Activated CD8-positive, alpha-beta T cell treated with anti-CD3 and anti-CD28 coated beads, Interleukin-2, amount 10 ng/mL, durations not matched to agents 7 days and 5 days (primary cell): ENCODE data around the gene GRIK3. TPM values are rescaled to one million over a fixed set of nuclear protein-coding genes. Genes with fewer than 3 reads are reported as not detected.
A peak's percentile ranks its signal among the peaks of the same experiment; 100 is the strongest.

Experiments used
- ATAC-seq: fragments of 150-1000 bp; cut with Tn5 transposase; one replicate; pipeline ENCODE4 v1.10.0; 2021; ENCODE audit warnings: moderate library complexity
- CTCF ChIA-PET: fragments of 350-600 bp; sonication (Branson Sonifier 250); formaldehyde crosslinking; loops from one replicate; lab custom pipeline; 2021; ENCODE audit warnings: antibody characterized with exemption; lab: Charles Lee
- POLR2A ChIA-PET: fragments of 350-600 bp; sonication (Branson Sonifier 250); formaldehyde crosslinking; loops from one replicate; lab custom pipeline; 2021; ENCODE audit warnings: antibody characterized with exemption; lab: Charles Lee
- DNase-seq: peaks from one replicate; pipeline ENCODE4 v3.0.0-alpha.2; 2020
- H3K27ac Mint-ChIP-seq: one replicate; pipeline ENCODE4 v1.8.0; 2021; ENCODE audit warnings: mild to moderate bottlenecking, mixed read lengths
- H3K27me3 Mint-ChIP-seq: one replicate; pipeline ENCODE4 v1.8.0; 2021; ENCODE audit warnings: low read depth, mixed read lengths
- H3K36me3 Mint-ChIP-seq: one replicate; pipeline ENCODE4 v1.8.0; 2021; ENCODE audit warnings: low read depth, mixed read lengths
- H3K4me1 Mint-ChIP-seq: one replicate; pipeline ENCODE4 v1.8.0; 2021; ENCODE audit warnings: low read depth, mixed read lengths
- H3K4me3 Mint-ChIP-seq: one replicate; pipeline ENCODE4 v1.8.0; 2021; ENCODE audit warnings: mild to moderate bottlenecking, mixed read lengths
- H3K9me3 Mint-ChIP-seq: one replicate; pipeline ENCODE4 v1.8.0; 2022; ENCODE audit warnings: mixed read lengths; ENCODE audit not compliant: insufficient read depth
- total RNA-seq, 2 experiments: library from RNA; stranded (reverse); gene quantifications; one replicate each; pipeline ENCODE4 v1.2.3, GENCODE V29; 2021

The GRIK3 gene
- total RNA-seq, 2 experiments from 2014 or later = not detected

DNA sequence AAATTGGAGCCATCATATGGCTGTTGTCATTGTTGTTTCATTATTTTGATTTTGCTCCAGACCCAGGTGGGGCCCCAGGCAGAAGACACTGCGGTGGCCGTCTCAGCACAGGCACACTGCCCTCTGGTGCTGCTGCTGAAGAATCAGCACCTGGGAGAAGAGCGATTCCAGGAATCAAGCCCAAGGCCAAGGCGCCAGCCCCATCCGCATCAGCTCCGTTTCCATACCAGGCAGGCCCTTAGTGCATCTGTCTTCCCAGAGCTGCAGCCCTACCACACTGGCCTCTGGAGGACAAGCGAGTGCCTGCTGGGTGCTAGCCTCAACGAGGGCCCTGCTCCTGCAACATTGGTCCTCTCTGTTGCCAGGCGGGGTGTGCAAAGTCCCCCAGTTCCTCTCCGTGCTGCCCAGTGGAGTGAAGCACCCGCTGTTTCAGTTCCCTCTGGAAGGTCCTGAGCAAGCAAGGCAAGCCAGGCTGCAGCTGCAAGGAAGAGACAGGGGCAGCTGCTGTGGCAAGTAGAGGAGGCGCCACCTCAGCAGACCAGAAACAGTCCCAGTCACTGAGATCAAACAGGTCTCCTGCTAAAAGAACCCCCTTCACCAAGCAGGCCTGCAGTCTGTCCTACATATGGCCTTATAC is 5.2 kb downstream of the GRIK3 start:
- no peaks in the 10 kb centered on the region for H3K4me1 Mint-ChIP-seq
- no peak overlapping the region for H3K4me3 Mint-ChIP-seq
- POLR2A ChIA-PET = no interaction called here

DNA sequence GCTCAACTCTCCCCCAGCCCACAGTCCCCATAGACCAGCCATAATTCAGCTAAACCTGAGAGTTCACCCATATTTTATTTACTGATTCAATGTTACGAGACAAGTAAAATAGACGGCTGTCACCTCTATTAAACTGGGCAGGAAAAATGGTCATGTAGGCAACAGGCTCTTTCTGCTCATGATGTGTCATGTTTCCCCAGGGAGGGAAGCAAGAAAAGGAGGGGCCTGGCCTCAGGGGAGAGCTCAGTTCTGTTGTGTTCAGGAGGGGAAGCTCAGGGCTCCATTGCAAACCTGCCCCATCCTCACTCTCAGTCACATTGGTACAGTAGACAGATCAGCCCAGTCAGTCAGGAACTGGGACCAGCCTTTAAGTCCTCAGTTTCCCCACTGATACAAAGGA is 12.8 kb downstream of the GRIK3 start:
- H3K27me3 Mint-ChIP-seq = no peaks in the 10 kb centered on the region
- H3K27ac Mint-ChIP-seq = no peak overlapping the region
- ATAC-seq (no peak), DNase-seq (no peak)
- H3K4me1 Mint-ChIP-seq = no peaks in the 10 kb centered on the region
- no peaks in the 10 kb centered on the region for H3K9me3 Mint-ChIP-seq
- H3K36me3 Mint-ChIP-seq = no peaks in the 10 kb centered on the region
- no peak overlapping the region for H3K4me3 Mint-ChIP-seq
- ChIA-PET POLR2A (no interaction called here), CTCF (interaction anchor here (1.1 kb wide), 1 partner anchor 14 kb away, joined by 3 read pairs; no protein-coding TSS in a partner anchor)

More for the DNA sequence above, 5.2 kb downstream of the GRIK3 start:
- H3K27me3 Mint-ChIP-seq = peaks cover 33% of the 10 kb centered on the region
- DNase-seq (no peak), ATAC-seq (no peak)
- no peaks in the 10 kb centered on the region for H3K9me3 Mint-ChIP-seq
- H3K36me3 Mint-ChIP-seq = no peaks in the 10 kb centered on the region
- CTCF ChIA-PET = no interaction called here
- H3K27ac Mint-ChIP-seq = no peak overlapping the region

DNA sequence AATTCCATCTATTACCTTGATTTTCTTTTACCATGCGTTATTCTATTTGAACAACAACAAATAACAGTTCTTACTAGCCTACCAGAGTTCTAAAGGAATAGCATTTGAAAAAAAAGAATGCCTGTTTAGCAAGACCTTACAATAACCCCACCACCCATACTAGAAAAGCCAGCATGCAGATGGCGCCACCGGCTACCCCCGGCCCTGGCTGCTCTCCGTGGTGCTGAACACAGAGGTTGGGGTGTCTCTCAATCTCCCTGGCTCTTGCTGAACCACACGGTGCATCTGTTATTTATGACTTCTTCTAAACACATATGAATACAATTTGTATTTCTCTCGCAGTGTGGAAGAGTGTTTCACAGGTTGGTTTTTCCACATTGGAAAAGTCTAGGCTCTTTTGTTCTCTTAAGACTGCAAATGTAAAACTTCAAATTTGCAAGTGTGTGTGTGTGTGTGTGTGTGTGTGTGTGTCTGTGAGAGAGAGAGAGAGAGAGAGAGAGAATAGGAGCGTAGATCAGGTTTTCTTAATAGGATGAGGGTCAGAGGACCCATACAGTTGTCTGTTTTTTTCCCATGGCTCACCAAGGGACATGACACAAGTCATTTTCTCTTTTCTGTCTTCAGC is 13.6 kb downstream of the GRIK3 start:
- no peaks in the 10 kb centered on the region for H3K9me3 Mint-ChIP-seq
- ATAC-seq (no peak), DNase-seq (peak; percentile 38)
- no peak overlapping the region for H3K4me3 Mint-ChIP-seq
- H3K27me3 Mint-ChIP-seq = no peaks in the 10 kb centered on the region
- ChIA-PET POLR2A (no interaction called here), CTCF (interaction anchor here (1.1 kb wide), 1 partner anchor 15 kb away, joined by 3 read pairs; no protein-coding TSS in a partner anchor)
- H3K4me1 Mint-ChIP-seq = no peaks in the 10 kb centered on the region
- H3K36me3 Mint-ChIP-seq = no peaks in the 10 kb centered on the region
- no peak overlapping the region for H3K27ac Mint-ChIP-seq

DNA sequence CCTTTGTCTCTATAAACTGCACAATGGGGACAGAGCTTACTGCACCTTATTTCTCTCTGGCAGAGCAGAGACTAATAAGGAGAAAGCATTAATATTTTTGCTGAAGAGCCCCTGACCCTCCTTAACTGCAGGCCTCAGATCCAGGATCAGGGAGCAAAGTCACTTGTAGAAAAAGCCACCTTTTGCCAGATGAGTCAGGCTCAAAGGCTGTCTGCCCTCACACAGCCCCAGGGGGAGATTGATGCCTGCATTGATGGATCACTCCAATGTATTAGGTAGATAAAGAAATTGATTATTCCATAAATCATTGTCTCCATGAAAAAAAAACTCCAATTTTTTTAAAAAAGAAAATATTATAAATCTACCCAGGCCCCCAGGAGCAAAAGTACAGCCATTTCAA is 15.8 kb downstream of the GRIK3 start:
- DNase-seq (no peak), ATAC-seq (no peak)
- H3K27me3 Mint-ChIP-seq = no peaks in the 10 kb centered on the region
- no peaks in the 10 kb centered on the region for H3K4me1 Mint-ChIP-seq
- no peak overlapping the region for H3K27ac Mint-ChIP-seq
- no peak overlapping the region for H3K4me3 Mint-ChIP-seq
- no peaks in the 10 kb centered on the region for H3K9me3 Mint-ChIP-seq
- ChIA-PET CTCF (no interaction called here), POLR2A (no interaction called here)
- H3K36me3 Mint-ChIP-seq = no peaks in the 10 kb centered on the region

DNA sequence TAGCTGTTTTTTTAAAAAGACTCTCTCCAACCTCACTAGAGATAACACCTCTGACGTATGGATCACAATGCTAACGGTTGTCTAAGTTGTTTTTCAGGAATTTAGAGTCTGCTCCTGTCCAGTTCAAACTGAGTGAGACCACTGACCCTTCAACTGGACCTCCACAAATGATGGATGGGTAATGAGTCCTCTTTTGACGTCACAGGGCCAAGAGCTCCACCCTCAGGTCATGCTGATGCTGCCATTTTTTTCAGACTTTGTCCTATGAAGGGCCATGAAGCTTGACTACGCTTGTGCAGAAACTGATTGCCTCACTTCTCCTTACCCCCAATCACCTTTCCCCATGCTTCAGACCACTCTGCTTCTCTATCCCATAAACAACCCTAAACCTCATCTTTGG is 16.6 kb downstream of the GRIK3 start:
- H3K36me3 Mint-ChIP-seq = no peaks in the 10 kb centered on the region
- H3K9me3 Mint-ChIP-seq = no peaks in the 10 kb centered on the region
- ATAC-seq (no peak), DNase-seq (no peak)
- no peaks in the 10 kb centered on the region for H3K27me3 Mint-ChIP-seq
- no peak overlapping the region for H3K4me3 Mint-ChIP-seq
- no peaks in the 10 kb centered on the region for H3K4me1 Mint-ChIP-seq
- ChIA-PET CTCF (no interaction called here), POLR2A (no interaction called here)
- H3K27ac Mint-ChIP-seq = no peak overlapping the region

DNA sequence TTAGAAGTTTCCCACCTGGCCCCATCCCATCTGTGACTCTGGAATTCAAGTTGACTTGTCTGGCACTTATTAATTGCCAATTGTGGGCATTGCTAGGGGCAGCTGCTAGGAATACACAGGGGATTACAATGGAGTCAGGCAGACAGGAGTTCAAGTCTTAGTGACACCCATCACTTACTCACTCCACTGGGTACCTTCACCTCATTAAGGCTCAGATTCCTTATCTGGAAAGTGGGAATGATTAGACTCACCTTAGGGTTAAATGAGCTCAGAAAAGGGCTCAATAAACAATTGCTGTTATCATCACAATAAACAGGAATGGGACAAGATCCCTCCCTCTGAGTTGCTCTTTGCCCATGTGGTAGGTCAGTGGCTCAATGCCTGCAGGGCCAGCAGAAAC is 18.2 kb downstream of the GRIK3 start:
- DNase-seq (no peak), ATAC-seq (no peak)
- ChIA-PET CTCF (no interaction called here), POLR2A (no interaction called here)
- H3K4me3 Mint-ChIP-seq = no peak overlapping the region
- H3K36me3 Mint-ChIP-seq = no peaks in the 10 kb centered on the region
- H3K4me1 Mint-ChIP-seq = peaks cover 5% of the 10 kb centered on the region
- no peak overlapping the region for H3K27ac Mint-ChIP-seq
- no peaks in the 10 kb centered on the region for H3K27me3 Mint-ChIP-seq
- no peaks in the 10 kb centered on the region for H3K9me3 Mint-ChIP-seq

DNA sequence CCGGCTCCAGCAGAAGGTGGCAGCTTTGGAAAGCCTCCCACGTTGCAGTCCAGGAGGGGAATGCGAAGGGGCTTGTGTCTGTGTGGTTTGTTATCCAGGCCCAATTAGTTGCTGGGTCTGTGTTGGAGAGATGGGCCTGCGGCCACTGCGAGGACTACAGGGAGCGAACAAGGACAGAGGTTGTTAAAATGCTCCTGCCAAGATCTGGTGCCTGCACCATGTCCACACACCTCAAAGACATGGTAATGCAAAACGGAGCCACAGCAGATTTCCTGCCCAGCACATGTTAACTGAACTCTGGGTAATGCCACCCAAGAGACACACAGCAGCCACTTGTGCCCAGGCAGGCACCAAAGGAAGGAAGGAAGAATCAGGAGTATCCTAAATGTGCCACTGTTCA is 18.6 kb downstream of the GRIK3 start:
- CTCF ChIA-PET = no interaction called here
- ATAC-seq = no peak
- POLR2A ChIA-PET = no interaction called here

DNA sequence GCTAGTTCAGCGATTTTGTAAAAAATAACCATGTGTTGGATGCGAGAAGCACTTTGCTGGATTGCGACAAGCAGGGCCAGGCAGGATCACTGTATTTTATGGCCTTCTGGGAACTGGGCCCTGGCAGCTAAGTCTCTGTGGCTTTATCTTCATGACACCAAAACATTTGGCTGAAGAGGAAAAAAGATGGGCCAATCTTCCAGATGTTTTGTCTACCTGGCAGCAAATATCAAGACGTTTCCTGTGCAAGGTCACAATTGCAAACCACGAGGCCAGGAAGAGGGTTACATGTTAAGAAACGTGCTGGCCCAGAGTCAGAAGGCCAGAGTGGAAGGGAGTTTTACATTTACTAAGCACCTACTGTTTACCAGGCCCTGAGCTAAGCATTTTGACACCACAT is 22.1 kb downstream of the GRIK3 start:
- no peak overlapping the region for H3K4me3 Mint-ChIP-seq
- POLR2A ChIA-PET = no interaction called here
- DNase-seq (no peak), ATAC-seq (no peak)
- peaks cover 5% of the 10 kb centered on the region for H3K4me1 Mint-ChIP-seq
- no peaks in the 10 kb centered on the region for H3K36me3 Mint-ChIP-seq
- H3K27ac Mint-ChIP-seq = no peak overlapping the region
- H3K27me3 Mint-ChIP-seq = no peaks in the 10 kb centered on the region
- CTCF ChIA-PET = no interaction called here
- no peaks in the 10 kb centered on the region for H3K9me3 Mint-ChIP-seq

More for the DNA sequence above, 18.6 kb downstream of the GRIK3 start:
- no peaks in the 10 kb centered on the region for H3K36me3 Mint-ChIP-seq
- DNase-seq = no peak
- H3K27ac Mint-ChIP-seq = no peak overlapping the region
- no peaks in the 10 kb centered on the region for H3K9me3 Mint-ChIP-seq
- no peak overlapping the region for H3K4me3 Mint-ChIP-seq
- H3K27me3 Mint-ChIP-seq = no peaks in the 10 kb centered on the region
- H3K4me1 Mint-ChIP-seq = peaks cover 5% of the 10 kb centered on the region

DNA sequence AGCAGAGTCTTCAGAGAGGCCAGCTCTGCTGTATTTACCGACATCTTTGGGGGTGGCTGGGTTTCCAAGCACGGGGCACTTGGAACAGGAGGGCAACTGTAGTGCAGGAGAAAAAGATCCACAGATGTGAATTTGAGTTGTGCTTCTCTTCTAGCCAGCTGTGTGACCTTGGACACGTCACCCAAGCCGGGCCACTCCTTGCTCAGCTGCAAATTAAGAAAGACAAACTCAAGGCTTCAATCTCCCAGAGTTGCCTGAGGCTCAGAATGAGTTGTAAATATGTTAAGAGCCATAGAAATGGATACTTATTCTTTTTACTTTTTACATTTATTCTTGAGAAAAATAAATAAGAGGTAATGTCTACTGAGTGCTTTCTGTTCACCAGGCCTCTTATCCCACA is 24.3 kb downstream of the GRIK3 start:
- no peak overlapping the region for H3K27ac Mint-ChIP-seq
- no peaks in the 10 kb centered on the region for H3K36me3 Mint-ChIP-seq
- ATAC-seq = no peak
- no peaks in the 10 kb centered on the region for H3K9me3 Mint-ChIP-seq
- CTCF ChIA-PET = no interaction called here
- DNase-seq = no peak
- POLR2A ChIA-PET = no interaction called here
- H3K4me1 Mint-ChIP-seq = peaks cover 5% of the 10 kb centered on the region
- no peak overlapping the region for H3K4me3 Mint-ChIP-seq
- no peaks in the 10 kb centered on the region for H3K27me3 Mint-ChIP-seq

DNA sequence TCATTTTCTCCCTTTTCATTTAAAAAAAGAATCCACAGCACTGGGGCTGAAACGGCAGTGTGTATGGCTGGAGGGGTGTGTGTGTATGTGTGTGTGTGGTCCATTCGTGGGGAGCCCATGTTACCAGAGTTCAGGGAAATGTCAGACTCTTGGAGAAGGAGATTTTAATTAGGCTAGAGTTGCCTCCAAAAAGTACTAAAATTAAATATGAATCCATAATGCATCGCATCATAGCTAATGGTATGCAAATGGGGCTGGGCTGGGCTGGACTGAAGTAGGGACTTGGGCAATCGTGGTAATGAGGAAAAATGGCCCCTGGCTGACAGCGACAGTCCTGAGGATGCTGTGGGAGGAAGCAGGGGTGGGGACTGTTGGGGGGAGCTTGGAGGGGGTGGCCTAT is 24.8 kb downstream of the GRIK3 start:
- peaks cover 5% of the 10 kb centered on the region for H3K4me1 Mint-ChIP-seq
- ATAC-seq = no peak
- no peak for DNase-seq
- no peak overlapping the region for H3K27ac Mint-ChIP-seq
- H3K9me3 Mint-ChIP-seq = no peaks in the 10 kb centered on the region
- CTCF ChIA-PET = no interaction called here
- POLR2A ChIA-PET = no interaction called here
- no peak overlapping the region for H3K4me3 Mint-ChIP-seq
- no peaks in the 10 kb centered on the region for H3K36me3 Mint-ChIP-seq
- no peaks in the 10 kb centered on the region for H3K27me3 Mint-ChIP-seq

DNA sequence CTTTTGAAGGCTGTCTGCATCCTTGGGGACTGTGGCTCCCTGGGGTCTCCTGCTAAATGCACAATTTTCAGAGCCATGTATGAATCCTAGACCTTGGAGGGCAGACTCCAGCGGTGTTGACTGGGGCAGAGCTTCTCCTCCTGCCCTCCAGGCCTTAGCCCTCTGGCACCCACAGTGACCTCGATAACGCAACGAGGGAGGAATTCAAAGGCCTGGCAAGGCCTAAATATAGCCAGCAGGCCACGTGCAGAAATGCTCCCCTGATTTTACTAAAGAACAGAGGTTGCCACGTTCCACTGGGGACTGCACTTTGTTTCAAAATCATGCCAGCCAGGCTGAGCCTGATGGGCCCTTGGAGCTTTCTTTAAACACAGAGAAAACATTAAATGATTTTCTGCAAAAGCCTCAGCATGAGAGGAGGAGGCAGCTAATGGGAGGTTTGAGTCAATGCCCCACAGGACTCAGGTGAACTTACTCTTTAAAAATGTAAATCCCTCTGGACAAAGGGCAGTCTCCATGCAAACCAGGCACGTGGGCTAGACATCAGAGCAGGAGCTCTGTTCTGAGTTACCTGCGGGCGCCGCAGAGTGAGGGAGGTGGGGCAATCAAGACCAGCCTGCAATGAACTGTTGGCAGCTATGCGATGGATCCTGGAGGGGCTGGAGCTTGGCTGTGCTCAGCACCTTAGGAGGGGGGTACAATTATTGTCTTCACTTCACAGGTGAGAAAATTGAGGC is 28.0 kb downstream of the GRIK3 start:
- Mint-ChIP-seq H3K4me1 (no peaks in the 10 kb centered on the region), H3K9me3 (no peaks in the 10 kb centered on the region), H3K27me3 (no peaks in the 10 kb centered on the region), H3K27ac (no peak overlapping the region), H3K36me3 (no peaks in the 10 kb centered on the region), H3K4me3 (no peak overlapping the region)
- ChIA-PET CTCF (no interaction called here), POLR2A (no interaction called here)
- ATAC-seq (no peak), DNase-seq (no peak)

DNA sequence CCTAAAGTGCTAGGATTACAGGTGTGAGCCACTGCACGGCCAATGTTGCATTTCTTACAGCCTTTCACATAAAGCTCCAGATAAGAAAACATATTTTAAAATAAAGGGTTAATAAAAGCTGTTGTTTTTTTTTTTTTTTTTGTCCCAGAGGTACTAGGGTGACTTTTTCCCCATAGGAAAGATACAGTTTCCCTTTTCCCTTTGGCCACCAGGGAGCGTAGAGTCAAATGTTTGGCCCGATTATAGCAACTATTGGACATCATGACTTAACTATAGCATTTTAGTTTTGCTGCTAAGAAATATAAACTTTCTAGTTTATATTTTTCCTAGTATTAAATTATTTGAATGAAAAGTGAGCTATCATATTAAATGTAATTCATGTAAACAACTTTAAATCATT is 31.4 kb downstream of the GRIK3 start:
- peaks cover 3% of the 10 kb centered on the region for H3K27me3 Mint-ChIP-seq
- no peak overlapping the region for H3K27ac Mint-ChIP-seq
- ATAC-seq (no peak), DNase-seq (no peak)
- H3K36me3 Mint-ChIP-seq = no peaks in the 10 kb centered on the region
- ChIA-PET POLR2A (no interaction called here), CTCF (no interaction called here)
- H3K9me3 Mint-ChIP-seq = no peaks in the 10 kb centered on the region
- no peak overlapping the region for H3K4me3 Mint-ChIP-seq
- H3K4me1 Mint-ChIP-seq = no peaks in the 10 kb centered on the region
